Measurements from ENCODE around the gene WFIKKN1.
A peak's percentile ranks its signal among the peaks of the same experiment; 100 is the strongest.

Gene WFIKKN1

GRCh38 chr16:646679-647172, 15.9 kb downstream of the WFIKKN1 start:
- no peaks in the 10 kb centered on the region for H3K4me1 ChIP-seq (ENCODE audit: control insufficient read depth, insufficient read depth, low read length)
- no peaks in the 10 kb centered on the region for H3K36me3 ChIP-seq (ENCODE audit: control insufficient read depth, insufficient read depth, low read length)
- no peaks in the 10 kb centered on the region for H3K9me3 ChIP-seq (ENCODE audit: control insufficient read depth, low read length)
- 94 to 95% methylated on average over 22 of the region's 22 CpGs for WGBS, 2 experiments
- H3K4me3 ChIP-seq (ENCODE audit: insufficient read depth, low read depth, low read length) = no peak overlapping the region
- H3K27me3 ChIP-seq (ENCODE audit: control insufficient read depth, insufficient read depth, low read length, poor library complexity, severe bottlenecking) = peaks cover 26% of the 10 kb centered on the region
- H3K27ac ChIP-seq (ENCODE audit: insufficient read depth, low read depth, low read length, poor library complexity, severe bottlenecking) = no peak overlapping the region

- peaks cover 19% of the 10 kb centered on the region for H3K27me3 ChIP-seq (ENCODE audit: control insufficient read depth, insufficient read depth, low read length, poor library complexity, severe bottlenecking)
- no peak overlapping the region for H3K4me3 ChIP-seq (ENCODE audit: insufficient read depth, low read depth, low read length)
- 94 to 96% methylated on average over 25 of the region's 25 CpGs for WGBS, 2 experiments
- no peaks in the 10 kb centered on the region for H3K36me3 ChIP-seq (ENCODE audit: control insufficient read depth, insufficient read depth, low read length)
- H3K9me3 ChIP-seq (ENCODE audit: control insufficient read depth, low read length) = no peaks in the 10 kb centered on the region
- no peak overlapping the region for H3K27ac ChIP-seq (ENCODE audit: insufficient read depth, low read depth, low read length, poor library complexity, severe bottlenecking)
- H3K4me1 ChIP-seq (ENCODE audit: control insufficient read depth, insufficient read depth, low read length) = no peaks in the 10 kb centered on the region
Observed at GRCh38 chr16:647173-647902, 16.6 kb downstream of the WFIKKN1 start.

DNA sequence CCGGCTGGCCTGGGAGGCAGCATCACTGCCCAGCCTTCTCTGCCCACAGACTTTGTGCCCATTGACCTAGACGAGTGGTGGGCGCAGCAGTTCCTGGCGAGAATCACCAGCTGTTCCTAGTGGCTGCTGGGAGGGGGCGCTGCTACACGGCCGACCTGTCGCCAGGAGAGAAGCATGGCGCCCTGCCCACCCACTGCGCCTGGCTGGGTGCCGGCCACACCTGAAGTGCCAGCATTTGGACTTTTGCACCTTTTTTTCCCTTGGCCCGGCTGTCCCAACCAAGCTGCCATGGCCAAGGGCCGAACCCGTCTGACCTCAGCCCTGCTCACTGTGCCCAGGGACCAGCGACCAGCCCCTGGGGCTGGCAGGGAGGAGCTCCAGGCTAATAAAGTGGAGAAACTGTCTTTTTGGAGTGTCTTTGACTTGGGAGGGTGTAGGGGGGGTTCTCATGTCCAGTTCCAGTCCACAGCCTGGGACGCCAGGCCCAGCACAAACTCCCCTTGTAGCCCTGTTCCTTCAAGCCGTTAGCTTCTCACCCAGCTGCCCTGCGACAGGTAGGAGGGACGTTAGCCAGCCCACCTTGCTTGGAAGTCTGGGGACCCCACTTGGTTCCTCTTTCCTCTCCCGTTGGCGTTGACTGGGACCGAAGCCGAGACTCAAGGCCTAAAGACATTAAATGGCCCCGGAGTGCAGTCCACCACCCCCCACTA, 17.4 kb downstream of the WFIKKN1 start:
- Histone ChIP-seq H3K4me3 (ENCODE audit: insufficient read depth, low read depth, low read length) (peak overlapping the region; percentile 70), H3K9me3 (ENCODE audit: control insufficient read depth, low read length) (no peaks in the 10 kb centered on the region), H3K4me1 (ENCODE audit: control insufficient read depth, insufficient read depth, low read length) (no peaks in the 10 kb centered on the region), H3K36me3 (ENCODE audit: control insufficient read depth, insufficient read depth, low read length) (no peaks in the 10 kb centered on the region), H3K27me3 (ENCODE audit: control insufficient read depth, insufficient read depth, low read length, poor library complexity, severe bottlenecking) (peaks cover 11% of the 10 kb centered on the region), H3K27ac (ENCODE audit: insufficient read depth, low read depth, low read length, poor library complexity, severe bottlenecking) (no peak overlapping the region)
- WGBS, 2 experiments = 55 to 60% methylated on average over 24 of the region's 24 CpGs

- 2 to 3% methylated on average over 91 of the region's 91 CpGs for WGBS, 2 experiments
- Histone ChIP-seq H3K4me1 (ENCODE audit: control insufficient read depth, insufficient read depth, low read length) (no peaks in the 10 kb centered on the region), H3K4me3 (ENCODE audit: insufficient read depth, low read depth, low read length) (peak within 1 kb of the TSS; percentile 70), H3K36me3 (ENCODE audit: control insufficient read depth, insufficient read depth, low read length) (no peaks in the 10 kb centered on the region), H3K27ac (ENCODE audit: insufficient read depth, low read depth, low read length, poor library complexity, severe bottlenecking) (no peak within 1 kb of the TSS), H3K9me3 (ENCODE audit: control insufficient read depth, low read length) (no peaks in the 10 kb centered on the region), H3K27me3 (ENCODE audit: control insufficient read depth, insufficient read depth, low read length, poor library complexity, severe bottlenecking) (peaks cover 3% of the 10 kb centered on the region)
Observed at GRCh38 chr16:648781-649589, 18.2 kb downstream of the WFIKKN1 start, which contains the start of gene WDR90. WDR90 (plus strand) TSS chr16:649365; CDS start chr16:649417, 52 bp downstream.

- WGBS, 2 experiments = 10 to 11% methylated on average over 44 of the region's 44 CpGs
- Histone ChIP-seq H3K27ac (ENCODE audit: insufficient read depth, low read depth, low read length, poor library complexity, severe bottlenecking) (no peak overlapping the region), H3K36me3 (ENCODE audit: control insufficient read depth, insufficient read depth, low read length) (peaks cover under 1% of the 10 kb centered on the region), H3K27me3 (ENCODE audit: control insufficient read depth, insufficient read depth, low read length, poor library complexity, severe bottlenecking) (no peaks in the 10 kb centered on the region), H3K4me3 (ENCODE audit: insufficient read depth, low read depth, low read length) (peak overlapping the region; percentile 70), H3K4me1 (ENCODE audit: control insufficient read depth, insufficient read depth, low read length) (no peaks in the 10 kb centered on the region), H3K9me3 (ENCODE audit: control insufficient read depth, low read length) (no peaks in the 10 kb centered on the region)
Observed at GRCh38 chr16:649631-650030, 18.8 kb downstream of the WFIKKN1 start.

DNA sequence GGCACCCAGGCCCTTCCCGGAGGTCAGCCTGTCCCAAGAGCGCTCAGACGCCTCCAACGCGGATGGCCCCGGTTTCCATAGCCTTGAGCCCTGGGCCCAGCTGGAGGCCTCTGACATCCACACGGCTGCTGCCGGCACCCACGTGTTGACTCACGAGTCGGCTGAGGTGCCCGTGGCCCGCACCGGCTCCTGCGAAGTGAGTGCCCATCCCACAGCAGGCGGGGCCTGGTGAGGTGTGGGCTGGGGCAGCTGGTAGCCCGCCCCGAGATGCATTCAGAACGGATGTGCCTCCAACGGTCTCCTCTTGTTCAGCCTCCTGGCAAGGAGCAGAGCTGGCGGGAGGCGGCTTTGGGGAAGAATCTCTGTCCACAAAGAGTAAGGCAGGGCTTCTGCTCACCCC, 21.1 kb downstream of the WFIKKN1 start:
- Histone ChIP-seq H3K36me3 (ENCODE audit: control insufficient read depth, insufficient read depth, low read length) (peaks cover 4% of the 10 kb centered on the region), H3K4me3 (ENCODE audit: insufficient read depth, low read depth, low read length) (no peak overlapping the region), H3K27me3 (ENCODE audit: control insufficient read depth, insufficient read depth, low read length, poor library complexity, severe bottlenecking) (no peaks in the 10 kb centered on the region), H3K9me3 (ENCODE audit: control insufficient read depth, low read length) (no peaks in the 10 kb centered on the region), H3K27ac (ENCODE audit: insufficient read depth, low read depth, low read length, poor library complexity, severe bottlenecking) (no peak overlapping the region), H3K4me1 (ENCODE audit: control insufficient read depth, insufficient read depth, low read length) (no peaks in the 10 kb centered on the region)
- WGBS, 2 experiments = 95% methylated on average over 22 of the region's 22 CpGs

- Histone ChIP-seq H3K4me1 (ENCODE audit: control insufficient read depth, insufficient read depth, low read length) (no peaks in the 10 kb centered on the region), H3K4me3 (ENCODE audit: insufficient read depth, low read depth, low read length) (no peak overlapping the region), H3K27ac (ENCODE audit: insufficient read depth, low read depth, low read length, poor library complexity, severe bottlenecking) (no peak overlapping the region), H3K27me3 (ENCODE audit: control insufficient read depth, insufficient read depth, low read length, poor library complexity, severe bottlenecking) (no peaks in the 10 kb centered on the region), H3K36me3 (ENCODE audit: control insufficient read depth, insufficient read depth, low read length) (peaks cover 4% of the 10 kb centered on the region), H3K9me3 (ENCODE audit: control insufficient read depth, low read length) (no peaks in the 10 kb centered on the region)
- WGBS, 2 experiments = 93 to 95% methylated on average over 28 of the region's 28 CpGs
Observed at GRCh38 chr16:652454-653305, 21.9 kb downstream of the WFIKKN1 start.

GRCh38 chr16:654034-654433, 23.2 kb downstream of the WFIKKN1 start:
- Histone ChIP-seq H3K27me3 (ENCODE audit: control insufficient read depth, insufficient read depth, low read length, poor library complexity, severe bottlenecking) (no peaks in the 10 kb centered on the region), H3K36me3 (ENCODE audit: control insufficient read depth, insufficient read depth, low read length) (peaks cover 4% of the 10 kb centered on the region), H3K4me1 (ENCODE audit: control insufficient read depth, insufficient read depth, low read length) (no peaks in the 10 kb centered on the region)

GRCh38 chr16:657487-657886, 26.7 kb downstream of the WFIKKN1 start:
- peaks cover 6% of the 10 kb centered on the region for H3K4me1 ChIP-seq (ENCODE audit: control insufficient read depth, insufficient read depth, low read length)
- H3K27me3 ChIP-seq (ENCODE audit: control insufficient read depth, insufficient read depth, low read length, poor library complexity, severe bottlenecking) = no peaks in the 10 kb centered on the region
- no peaks in the 10 kb centered on the region for H3K9me3 ChIP-seq (ENCODE audit: control insufficient read depth, low read length)
- H3K27ac ChIP-seq (ENCODE audit: insufficient read depth, low read depth, low read length, poor library complexity, severe bottlenecking) = no peak overlapping the region
- H3K4me3 ChIP-seq (ENCODE audit: insufficient read depth, low read depth, low read length) = no peak overlapping the region
- WGBS, 2 experiments = 94 to 95% methylated on average over 22 of the region's 22 CpGs
- peaks cover 4% of the 10 kb centered on the region for H3K36me3 ChIP-seq (ENCODE audit: control insufficient read depth, insufficient read depth, low read length)

More at GRCh38 chr16:654034-654433, 23.2 kb downstream of the WFIKKN1 start:
- 92 to 96% methylated on average over 12 of the region's 12 CpGs for WGBS, 2 experiments
- Histone ChIP-seq H3K27ac (ENCODE audit: insufficient read depth, low read depth, low read length, poor library complexity, severe bottlenecking) (no peak overlapping the region), H3K9me3 (ENCODE audit: control insufficient read depth, low read length) (no peaks in the 10 kb centered on the region), H3K4me3 (ENCODE audit: insufficient read depth, low read depth, low read length) (no peak overlapping the region)
